Muscle layer of duodenum (tissue), 2 donors: ENCODE data around the gene CRELD2.
A peak's percentile ranks its signal among the peaks of the same experiment; 100 is the strongest.
"Not testable (repeated sequence)": the region's sequence is repeated elsewhere in the genome, so short reads cannot be mapped to it uniquely, and the experiment has no call there.

Experiments
- H3K27ac ChIP-seq: one replicate; pipeline ENCODE4 v1.7.0; 2013; ENCODE audit warnings: mild to moderate bottlenecking, low read length
- H3K27me3 ChIP-seq: one replicate; pipeline ENCODE4 v1.7.0; 2013; ENCODE audit warnings: low read depth, mild to moderate bottlenecking, control low read depth, low read length
- H3K36me3 ChIP-seq, 2 donors: one replicate each; pipeline ENCODE4 v1.7.0; 2013; ENCODE audit warnings: low read length in 2 of 2, control low read depth in 1 of 2, mild to moderate bottlenecking in 1 of 2; ENCODE audit not compliant: insufficient read depth in 2 of 2, control insufficient read depth in 1 of 2
- H3K4me1 ChIP-seq, 2 donors: one replicate each; pipeline ENCODE4 v1.7.0; 2013; ENCODE audit warnings: low read length in 2 of 2, mild to moderate bottlenecking in 2 of 2, control low read depth in 1 of 2, moderate library complexity in 1 of 2; ENCODE audit not compliant: insufficient read depth in 2 of 2, control insufficient read depth in 1 of 2
- H3K4me3 ChIP-seq, 2 donors: one replicate each; pipeline ENCODE4 v1.7.0; 2013; ENCODE audit warnings: low read length in 2 of 2, low read depth in 1 of 2, mild to moderate bottlenecking in 1 of 2
- H3K9me3 ChIP-seq, 2 donors: one replicate each; pipeline ENCODE4 v1.7.0; 2013; ENCODE audit warnings: low read length in 2 of 2, control low read depth in 1 of 2, mild to moderate bottlenecking in 1 of 2; ENCODE audit not compliant: control insufficient read depth in 1 of 2
- donor health status: healthy.

The CRELD2 gene

GRCh38 chr22:49943771-49944398, 25.5 kb downstream of the CRELD2 start:
- Histone ChIP-seq H3K9me3 (no peaks in the 10 kb centered on the region), H3K27ac (no peak overlapping the region), H3K27me3 (no peaks in the 10 kb centered on the region), H3K4me1 (no peaks in the 10 kb centered on the region), H3K4me3 (no peak overlapping the region), H3K36me3 (no peaks in the 10 kb centered on the region)

- H3K27me3 ChIP-seq, result no peaks in the 10 kb centered on the region
- H3K9me3 ChIP-seq, result no peaks in the 10 kb centered on the region
- H3K4me3 ChIP-seq, result no peak overlapping the region
- no peaks in the 10 kb centered on the region for H3K36me3 ChIP-seq
- H3K4me1 ChIP-seq, result no peaks in the 10 kb centered on the region
- no peak overlapping the region for H3K27ac ChIP-seq
These were observed 26.0 kb downstream of the CRELD2 start for GRCh38 chr22:49944399-49944891.

- not testable (repeated sequence) for H3K27me3 ChIP-seq, H3K4me3 ChIP-seq, H3K4me1 ChIP-seq, H3K36me3 ChIP-seq, H3K9me3 ChIP-seq, H3K27ac ChIP-seq
These were observed 26.8 kb downstream of the CRELD2 start for GRCh38 chr22:49945042-49945794.

- H3K27me3 ChIP-seq, result no peaks in the 10 kb centered on the region
- H3K4me1 ChIP-seq, result no peaks in the 10 kb centered on the region
- H3K36me3 ChIP-seq, result no peaks in the 10 kb centered on the region
- no peak overlapping the region for H3K4me3 ChIP-seq
- H3K27ac ChIP-seq, result no peak overlapping the region
- no peaks in the 10 kb centered on the region for H3K9me3 ChIP-seq
These were observed 28.3 kb downstream of the CRELD2 start for GRCh38 chr22:49946612-49947295.

GRCh38 chr22:49947296-49947622, 28.8 kb downstream of the CRELD2 start:
- H3K27ac ChIP-seq, result no peak overlapping the region
- H3K36me3 ChIP-seq, result no peaks in the 10 kb centered on the region
- H3K4me1 ChIP-seq, result peaks cover under 1 to 4% of the 10 kb centered on the region in 2 donors
- H3K4me3 ChIP-seq, result no peak overlapping the region
- no peaks in the 10 kb centered on the region for H3K9me3 ChIP-seq
- H3K27me3 ChIP-seq, result no peaks in the 10 kb centered on the region

GRCh38 chr22:49948116-49948957, 29.9 kb downstream of the CRELD2 start:
- Histone ChIP-seq H3K4me3 (peak overlapping the region in 1 of 2 donors; percentile 26), H3K4me1 (peaks cover 4 to 14% of the 10 kb centered on the region in 2 donors)

GRCh38 chr22:49948958-49949913, 30.8 kb downstream of the CRELD2 start:
- Histone ChIP-seq H3K4me1 (peaks cover 4 to 15% of the 10 kb centered on the region in 2 donors), H3K27me3 (no peaks in the 10 kb centered on the region), H3K4me3 (no peak overlapping the region), H3K36me3 (no peaks in the 10 kb centered on the region), H3K27ac (peak overlapping the region; percentile 77), H3K9me3 (no peaks in the 10 kb centered on the region)

More at GRCh38 chr22:49948116-49948957, 29.9 kb downstream of the CRELD2 start:
- Histone ChIP-seq H3K9me3 (no peaks in the 10 kb centered on the region), H3K36me3 (no peaks in the 10 kb centered on the region), H3K27ac (peak overlapping the region; percentile 77), H3K27me3 (no peaks in the 10 kb centered on the region)

- peak overlapping the region; percentile 74 for H3K27ac ChIP-seq
- H3K36me3 ChIP-seq, result no peaks in the 10 kb centered on the region
- no peak overlapping the region for H3K4me3 ChIP-seq
- H3K4me1 ChIP-seq, result peaks cover 4 to 22% of the 10 kb centered on the region in 2 donors
- H3K27me3 ChIP-seq, result no peaks in the 10 kb centered on the region
- no peaks in the 10 kb centered on the region for H3K9me3 ChIP-seq
These were observed 31.5 kb downstream of the CRELD2 start for GRCh38 chr22:49949914-49950292.

GRCh38 chr22:49950396-49950994, 32.1 kb downstream of the CRELD2 start:
- Histone ChIP-seq H3K27ac (peak overlapping the region; percentile 63), H3K27me3 (no peaks in the 10 kb centered on the region), H3K4me1 (peaks cover 4 to 23% of the 10 kb centered on the region in 2 donors), H3K4me3 (no peak overlapping the region), H3K36me3 (no peaks in the 10 kb centered on the region), H3K9me3 (no peaks in the 10 kb centered on the region)
